Measurements from ENCODE around the gene GALNS. TPM values are rescaled to one million over a fixed set of nuclear protein-coding genes. Genes with fewer than 3 reads are reported as not detected.
A peak's percentile ranks its signal among the peaks of the same experiment; 100 is the strongest.

Gene GALNS
- total and polyA plus RNA-seq, 2 of the 13 experiments (the other 11 are each of a cell fraction or from before 2014, with no cell fraction given): 9.2 to 9.8 TPM

GRCh38 chr16:88847654-88848053 is 9.1 kb downstream of the GALNS start:
- in situ Hi-C loops (cut with HindIII; ENCODE audit: extremely low pct_ligation_motif_present, low pct_unique_long_range_greater_than_20kb): no loop called here
- POLR2A ChIA-PET: no interaction called here

GRCh38 chr16:88846088-88846487 is 10.7 kb downstream of the GALNS start:
- no TSS peak for BruUV-seq (replicated peaks)
- peaks cover 3% of the 10 kb centered on the region; the same call in 1 of the 2 replicates for H4K20me1 ChIP-seq (ENCODE audit: insufficient read depth, low read length)
- ATAC-seq (no peak), FAIRE-seq (no peak), DNase-seq (ENCODE audit: low spot score) (no peak)
- no peak overlapping the region for H2AFZ ChIP-seq (ENCODE audit: low read length)
- no peak overlapping the region for H3K27ac ChIP-seq (ENCODE audit: extremely low read length, insufficient read depth, low read length)
- no peaks in the 10 kb centered on the region for H3K4me1 ChIP-seq (ENCODE audit: insufficient read depth, low read length)
- no peaks in the 10 kb centered on the region for H3K27me3 ChIP-seq (ENCODE audit: control insufficient read depth in 1 of 2, insufficient read depth in 2 of 2, low read length in 2 of 2)
- CTCF ChIA-PET (ENCODE audit: low intra/inter-chr PET ratio, low total read pairs): no interaction called here
- WGBS (ENCODE audit: low lambda C conversion rate): 98% methylated on average over 9 of the region's 9 CpGs
- intact Hi-C loops (cut with micrococcal nuclease; ENCODE audit: unreplicated experiment): no loop called here
- H3K79me2 ChIP-seq (ENCODE audit: insufficient read depth, low read length): no peaks in the 10 kb centered on the region
- POLR2A ChIA-PET: interaction anchor here (0.6 kb wide), 1 partner anchor 9 kb away, joined by 3 read pairs; no protein-coding TSS in a partner anchor
- no peak overlapping the region for H3K4me2 ChIP-seq (ENCODE audit: low read depth, low read length)
- H3K9ac ChIP-seq (ENCODE audit: insufficient read depth, low read depth, low read length): no peak overlapping the region
- H3K36me3 ChIP-seq (replicated peaks in 1 of 2; ENCODE audit: control insufficient read depth in 1 of 2, insufficient read depth in 2 of 2, low read length in 2 of 2): peaks cover 0 to 3% of the 10 kb centered on the region in 2 experiments; a peak in 2 of 5 replicates
- H3K4me3 ChIP-seq (replicated peaks in 1 of 3; ENCODE audit: insufficient read depth in 1 of 3, low read depth in 2 of 3, low read length in 3 of 3): no peak overlapping the region
- in situ Hi-C loops (cut with HindIII; ENCODE audit: extremely low pct_ligation_motif_present, low pct_unique_long_range_greater_than_20kb): no loop called here
- no peaks in the 10 kb centered on the region for H3K9me3 ChIP-seq (ENCODE audit: low read length)
- TF ChIP-seq ZMAT5 (CRISPR knock-in tag; IDR thresholded peaks at IDR 0.05; ENCODE audit: borderline replicate concordance, low read depth) (no peak), FOXM1 (CRISPR knock-in tag; IDR thresholded peaks at IDR 0.05) (no peak), RAD21 (CRISPR knock-in tag; IDR thresholded peaks at IDR 0.05) (no peak), ARNT (IDR thresholded peaks at IDR 0.05) (no peak), TIGD3 (CRISPR knock-in tag; IDR thresholded peaks at IDR 0.05; ENCODE audit: borderline replicate concordance) (no peak), NR2F1 (CRISPR knock-in tag; IDR thresholded peaks at IDR 0.05) (no peak), SP4 (CRISPR knock-in tag; IDR thresholded peaks at IDR 0.05) (no peak), TARDBP (CRISPR knock-in tag; IDR thresholded peaks at IDR 0.05) (no peak), IRX3 (CRISPR knock-in tag; IDR thresholded peaks at IDR 0.05; ENCODE audit: borderline replicate concordance, low read depth) (no peak), XBP1 (CRISPR knock-in tag; IDR thresholded peaks at IDR 0.05) (no peak), DBP (CRISPR knock-in tag; IDR thresholded peaks at IDR 0.05; ENCODE audit: not compliant biosample characterization) (no peak), DZIP1 (CRISPR knock-in tag; IDR thresholded peaks at IDR 0.05) (no peak)

More at GRCh38 chr16:88847654-88848053, 9.1 kb downstream of the GALNS start:
- Histone ChIP-seq H3K27me3 (ENCODE audit: control insufficient read depth in 1 of 2, insufficient read depth in 2 of 2, low read length in 2 of 2) (no peaks in the 10 kb centered on the region), H3K9me3 (ENCODE audit: low read length) (no peaks in the 10 kb centered on the region), H3K4me3 (replicated peaks in 1 of 3; ENCODE audit: insufficient read depth in 1 of 3, low read depth in 2 of 3, low read length in 3 of 3) (no peak overlapping the region), H2AFZ (ENCODE audit: low read length) (no peak overlapping the region), H3K79me2 (ENCODE audit: insufficient read depth, low read length) (no peaks in the 10 kb centered on the region), H3K36me3 (replicated peaks in 1 of 2; ENCODE audit: control insufficient read depth in 1 of 2, insufficient read depth in 2 of 2, low read length in 2 of 2) (peaks cover 0 to 3% of the 10 kb centered on the region in 2 experiments; a peak in 2 of 5 replicates), H3K9ac (ENCODE audit: insufficient read depth, low read depth, low read length) (no peak overlapping the region), H3K27ac (ENCODE audit: extremely low read length, insufficient read depth, low read length) (no peak overlapping the region), H4K20me1 (ENCODE audit: insufficient read depth, low read length) (peaks cover 3% of the 10 kb centered on the region; the same call in 1 of the 2 replicates), H3K4me1 (ENCODE audit: insufficient read depth, low read length) (no peaks in the 10 kb centered on the region), H3K4me2 (ENCODE audit: low read depth, low read length) (no peak overlapping the region)
- WGBS (ENCODE audit: low lambda C conversion rate): 87% methylated on average over 18 of the region's 18 CpGs
- FAIRE-seq: no peak
- DNase-seq (ENCODE audit: low spot score): no peak
- BruUV-seq (replicated peaks): no TSS peak
- CTCF ChIA-PET (ENCODE audit: low intra/inter-chr PET ratio, low total read pairs): no interaction called here
- TF ChIP-seq DNMT3B (CRISPR knock-in tag; conservative IDR thresholded peaks at IDR 0.05): no peak
- peak; percentile 25 for TF ChIP-seq AGO2 (optimal IDR thresholded peaks at IDR 0.05; ENCODE audit: low read depth, low read length)
- intact Hi-C loops (cut with micrococcal nuclease; ENCODE audit: unreplicated experiment): no loop called here
- no peak for ATAC-seq
